ENCODE data around the gene ARHGAP10.

ARHGAP10 gene

DNA sequence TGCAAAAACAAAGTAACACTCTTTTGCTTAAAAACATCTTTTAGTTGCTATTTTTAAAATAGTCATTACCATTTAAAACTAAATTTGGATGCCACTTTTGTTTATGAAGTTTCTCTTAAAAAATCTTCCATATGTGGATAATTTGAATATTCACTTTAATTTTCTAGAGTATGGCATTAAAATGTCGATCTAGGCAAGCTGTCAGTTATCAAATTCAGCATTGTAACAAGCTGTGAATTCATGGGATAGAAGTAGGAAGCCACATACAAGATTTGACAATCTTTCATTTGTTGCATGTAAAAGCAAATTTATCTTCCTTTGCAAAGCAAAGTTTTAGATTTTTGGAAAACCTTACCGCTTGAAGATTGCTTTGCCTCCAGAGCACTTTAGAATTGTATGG is 191.5 kb downstream of the ARHGAP10 start:
- DNase-seq: no peak

- no peak for DNase-seq
Observed at GRCh38 chr4:147923854-147924253, 192.0 kb downstream of the ARHGAP10 start.

GRCh38 chr4:147924604-147925412 is 192.9 kb downstream of the ARHGAP10 start:
- no peak for DNase-seq

DNA sequence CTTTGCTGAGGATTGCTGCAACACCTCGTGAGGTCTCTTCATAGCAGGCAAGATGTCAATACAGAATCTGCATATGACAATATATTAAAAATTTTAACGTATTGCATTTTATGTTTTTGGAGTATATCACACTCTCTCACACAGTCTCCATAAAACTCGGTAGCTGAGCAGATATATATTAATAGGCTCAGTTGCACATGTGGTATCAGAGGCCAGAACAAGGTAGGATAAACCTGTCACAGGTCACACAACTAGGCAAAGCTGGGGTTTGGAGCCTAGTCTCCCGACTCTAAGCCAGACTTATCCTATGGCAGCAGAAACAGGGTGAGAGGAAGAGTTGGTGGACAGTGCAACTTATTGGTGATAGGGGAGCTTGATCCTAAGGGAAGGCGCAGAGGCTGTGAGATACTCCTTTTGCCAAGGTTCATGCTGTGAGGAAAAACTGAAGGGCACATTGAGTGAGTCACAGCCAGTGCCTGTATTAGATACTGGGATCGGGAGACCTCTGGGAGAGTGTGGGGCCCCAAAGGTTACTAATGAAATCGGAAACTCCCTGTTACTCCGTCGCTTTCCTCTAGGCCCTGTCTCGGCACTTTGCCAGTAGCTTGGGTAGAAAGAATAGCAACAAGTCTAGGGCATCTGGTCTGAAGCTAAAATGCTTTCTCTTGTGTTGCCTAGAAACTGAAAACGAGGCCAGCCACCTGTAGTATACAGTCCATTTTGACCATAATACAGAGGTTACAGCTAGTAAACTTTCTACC is 195.7 kb downstream of the ARHGAP10 start:
- no peak for DNase-seq

GRCh38 chr4:147928400-147928799 is 196.5 kb downstream of the ARHGAP10 start:
- no peak for DNase-seq

- DNase-seq: no peak
Observed at GRCh38 chr4:147929746-147930145, 197.9 kb downstream of the ARHGAP10 start.

GRCh38 chr4:147933316-147933715 is 201.4 kb downstream of the ARHGAP10 start:
- DNase-seq: no peak

- no peak for DNase-seq
Observed at GRCh38 chr4:147933779-147934178, 201.9 kb downstream of the ARHGAP10 start.

GRCh38 chr4:147938496-147938895 is 206.6 kb downstream of the ARHGAP10 start:
- no peak for DNase-seq

DNA sequence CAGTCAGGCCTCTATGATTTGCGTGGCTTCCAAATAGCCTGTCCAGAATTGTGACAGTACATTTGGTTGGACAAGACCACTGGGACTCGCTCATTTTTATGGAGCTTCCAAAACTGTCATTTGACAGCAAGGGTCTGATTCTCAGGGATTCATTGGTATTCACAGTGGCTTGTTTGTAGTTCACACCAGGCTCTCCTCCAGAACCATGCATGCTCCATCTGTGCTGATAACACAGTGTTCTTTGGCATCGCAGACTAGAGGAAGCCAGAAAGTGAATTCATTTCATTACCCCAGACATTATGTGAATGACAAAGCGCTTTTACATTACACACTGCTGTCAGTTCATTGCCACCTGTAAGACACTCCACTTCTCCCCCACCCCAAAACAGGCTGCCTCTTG is 208.3 kb downstream of the ARHGAP10 start:
- DNase-seq: no peak

GRCh38 chr4:147941373-147941772 is 209.5 kb downstream of the ARHGAP10 start:
- no peak for DNase-seq

DNA sequence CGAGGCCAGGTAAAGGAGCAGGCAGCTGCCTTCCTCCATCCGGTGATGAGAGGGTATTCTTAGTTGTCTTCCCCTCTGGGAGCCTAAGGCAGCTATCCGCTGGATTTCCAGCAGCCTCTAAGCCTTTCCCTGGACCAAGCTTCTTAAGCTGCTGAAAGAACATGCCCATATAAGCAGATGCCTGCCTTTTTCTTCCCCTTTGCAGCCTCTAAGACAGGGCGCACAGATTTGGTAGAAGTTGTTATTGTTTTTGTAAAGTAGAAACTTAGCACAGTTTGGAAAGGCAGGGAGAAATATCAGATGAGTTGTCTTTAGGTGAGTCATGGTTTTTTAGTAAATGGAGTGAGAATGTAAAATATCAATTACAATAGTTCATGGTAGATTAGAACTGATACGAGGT is 210.8 kb downstream of the ARHGAP10 start:
- no peak for DNase-seq

DNA sequence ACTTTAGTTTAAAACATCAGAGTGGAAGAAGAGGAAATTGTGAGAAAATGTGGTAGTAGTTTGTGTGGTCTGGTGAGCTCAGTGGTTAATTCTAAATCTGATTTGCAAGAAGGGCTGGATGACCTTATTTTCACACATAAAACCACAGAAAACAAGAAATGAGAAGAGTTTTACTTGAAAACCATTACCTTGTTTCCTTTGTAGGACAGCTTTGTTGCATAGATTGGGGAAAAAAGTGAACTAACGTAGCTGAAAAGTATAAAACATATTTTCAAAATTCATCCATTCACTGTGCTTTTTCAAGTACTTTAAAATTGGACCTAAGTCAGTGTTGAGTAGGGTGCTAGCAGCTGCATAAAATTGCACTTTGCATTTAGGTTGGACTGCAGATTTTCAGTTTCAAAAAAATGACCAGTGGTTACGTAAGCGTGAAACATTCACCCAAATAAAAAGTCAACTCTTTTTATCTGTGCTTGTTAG is 211.3 kb downstream of the ARHGAP10 start:
- DNase-seq: no peak

GRCh38 chr4:147944249-147944648 is 212.4 kb downstream of the ARHGAP10 start:
- no peak for DNase-seq

- DNase-seq: no peak
Observed at GRCh38 chr4:147944670-147945260, 212.9 kb downstream of the ARHGAP10 start.

DNA sequence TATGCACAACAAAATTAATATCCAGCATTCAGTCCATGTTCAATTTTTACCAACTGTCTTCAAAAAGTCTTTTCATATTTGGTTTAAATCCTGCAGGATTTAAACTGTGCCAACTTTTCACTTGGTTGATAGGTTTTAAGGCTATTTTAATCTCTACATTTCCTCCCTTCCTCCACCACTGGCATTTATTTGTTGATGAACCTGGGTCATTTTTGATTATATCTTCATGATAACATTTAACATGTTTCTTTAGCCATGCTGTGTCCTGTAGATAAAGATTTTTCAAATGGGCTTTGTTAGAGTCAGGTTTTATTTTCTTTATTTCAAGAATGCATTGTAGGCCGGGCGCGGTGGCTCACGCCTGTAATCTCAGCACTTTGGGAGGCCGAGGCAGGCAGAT is 216.4 kb downstream of the ARHGAP10 start:
- DNase-seq: no peak

- DNase-seq: no peak
Observed at GRCh38 chr4:147950261-147950660, 218.4 kb downstream of the ARHGAP10 start.

- no peak for DNase-seq
Observed at GRCh38 chr4:147950841-147951240, 219.0 kb downstream of the ARHGAP10 start.

GRCh38 chr4:147954850-147955249 is 223.0 kb downstream of the ARHGAP10 start:
- DNase-seq: no peak

DNA sequence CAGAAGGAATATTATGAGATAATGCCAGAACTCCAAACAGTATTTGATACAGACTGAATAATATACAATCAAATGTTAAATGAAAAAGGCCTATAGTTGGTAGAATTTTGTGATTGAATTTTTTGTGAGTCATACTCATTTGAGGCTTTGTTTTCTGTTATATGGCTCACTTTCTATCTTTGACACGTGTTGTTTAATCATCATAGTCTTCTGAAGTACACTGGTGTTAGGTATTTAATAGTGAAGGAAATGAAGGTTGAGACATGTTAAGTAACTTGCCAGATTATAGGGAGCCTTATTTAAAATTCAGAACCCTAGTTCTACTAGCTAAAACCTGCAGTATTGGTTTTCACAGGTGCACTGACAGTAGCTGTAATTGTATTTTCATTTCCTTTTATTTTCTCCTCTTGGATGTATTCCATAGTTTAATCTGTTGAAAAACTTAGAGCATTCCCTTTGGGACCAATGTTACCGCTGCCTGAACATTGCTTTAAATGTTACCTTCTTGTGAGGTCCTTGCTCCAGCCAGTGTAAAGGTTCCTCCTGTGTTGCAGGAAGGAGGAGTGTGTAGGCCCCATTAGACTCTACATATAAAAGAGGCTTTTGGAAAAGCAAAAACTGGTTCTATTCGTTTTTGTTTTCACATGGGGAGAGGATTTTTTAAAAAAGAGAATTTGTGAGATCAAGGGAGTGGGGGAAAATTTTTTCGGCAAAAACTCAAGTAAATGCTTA is 224.1 kb downstream of the ARHGAP10 start:
- no peak for DNase-seq

GRCh38 chr4:147957446-147957845 is 225.6 kb downstream of the ARHGAP10 start:
- no peak for DNase-seq

DNA sequence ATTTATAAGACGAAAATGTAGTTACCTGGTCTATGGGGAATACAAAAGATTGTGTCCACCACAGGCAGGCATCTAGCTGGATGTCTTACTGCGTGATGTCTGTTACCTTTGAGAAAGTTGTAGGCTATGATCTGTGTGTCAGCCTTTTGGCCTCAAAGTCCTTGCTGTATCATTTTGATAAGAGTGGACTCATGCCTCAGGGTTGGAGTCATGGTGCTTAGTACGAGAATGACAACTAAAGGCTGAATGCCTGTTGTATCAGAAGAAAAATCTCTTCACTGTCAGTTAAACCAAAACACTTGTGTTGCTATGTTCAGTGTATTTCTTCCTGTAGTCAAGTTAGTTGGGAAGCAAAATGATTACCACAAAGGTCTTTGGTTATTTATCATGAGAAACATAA is 226.2 kb downstream of the ARHGAP10 start:
- DNase-seq: no peak

DNA sequence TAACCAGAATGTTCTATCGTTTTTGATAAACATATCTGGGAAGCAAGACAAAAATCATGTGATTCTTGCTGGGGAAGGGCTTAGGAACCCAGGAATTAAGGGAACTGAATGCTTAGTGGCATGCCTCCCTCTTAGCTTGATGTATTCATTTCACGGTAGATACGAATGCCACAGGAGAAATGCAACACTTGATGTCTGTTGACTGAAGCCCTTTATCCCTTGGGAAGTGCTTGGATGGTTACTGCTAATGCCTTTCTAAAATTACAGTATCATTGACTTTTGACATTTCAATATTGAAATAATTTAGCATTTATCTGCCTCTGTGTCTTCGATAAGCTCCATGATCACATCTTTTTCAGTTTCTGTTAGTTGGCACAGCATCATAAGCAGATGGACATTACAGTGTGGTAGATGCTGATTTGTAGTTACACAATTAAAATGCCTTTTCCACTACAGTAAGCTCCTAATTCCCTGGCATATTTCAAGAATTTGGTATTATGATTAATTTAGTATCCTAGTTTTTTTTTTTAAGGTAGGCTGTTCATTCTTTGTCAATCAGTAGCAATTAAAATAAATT is 226.7 kb downstream of the ARHGAP10 start:
- no peak for DNase-seq

Data from activated CD4-positive, alpha-beta T cell treated with anti-CD3 and anti-CD28 coated beads, Interleukin-2, amount 50 U/mL, for 4 hours (primary cell).